K562 (cell line): ENCODE results near the gene YLPM1. TPM values are rescaled to one million over a fixed set of nuclear protein-coding genes. Genes with fewer than 3 reads are reported as not detected.

Experiments used
- BRD9 ChIP-seq: fragments of 450-650 bp; IDR thresholded peaks from 2 replicates; pipeline ENCODE4 v1.6.1; 2018; ENCODE audit warnings: low read depth; ENCODE audit not compliant: partially characterized antibody
- CC2D1A ChIP-seq: fragments of 450-650 bp; IDR thresholded peaks from 2 replicates; pipeline ENCODE4 v1.6.1; 2017; ENCODE audit warnings: mild to moderate bottlenecking
- EHMT2 ChIP-seq: fragments of 450-650 bp; IDR thresholded peaks from 2 replicates; pipeline ENCODE4 v1.6.1; 2018; ENCODE audit warnings: antibody characterized with exemption
- GMEB1 ChIP-seq: fragments of 250-450 bp; sonication (Bioruptor Pico); IDR thresholded peaks from 2 replicates; pipeline ENCODE4 v1.4.0; 2020; ENCODE audit warnings: mild to moderate bottlenecking
- KDM1A ChIP-seq, 2 experiments: fragments of 450-650 bp; IDR thresholded peaks; 2 replicates each; pipeline ENCODE4 v1.6.1; 2016; ENCODE audit warnings: mild to moderate bottlenecking in 2 of 2
- MAFF ChIP-seq: IDR thresholded peaks from 2 replicates; pipeline ENCODE4 v1.6.1; 2012; ENCODE audit warnings: low read length, improper control_type of control experiment
- MECOM ChIP-seq: fragments of 250-450 bp; sonication (Bioruptor Pico); IDR thresholded peaks from 2 replicates; pipeline ENCODE4 v1.8.0; 2022; ENCODE audit warnings: inconsistent platforms
- NFE2L1 ChIP-seq: fragments of 450-650 bp; IDR thresholded peaks from 2 replicates; pipeline ENCODE4 v1.6.1; 2016; ENCODE audit warnings: missing genetic modification characterization, low read depth, mild to moderate bottlenecking, missing compliant biosample characterization, moderate library complexity, borderline replicate concordance
- SAP30 ChIP-seq: fragments of 200-600 bp; sonication (generic); IDR thresholded peaks from 2 replicates; pipeline ENCODE4 v1.6.1; 2012; ENCODE audit warnings: borderline replicate concordance, low read depth, mild to moderate bottlenecking, moderate library complexity, low read length, control low read depth, inconsistent platforms; ENCODE audit not compliant: insufficient read depth, poor library complexity, severe bottlenecking
- SETDB1 ChIP-seq: IDR thresholded peaks from one replicate; pipeline ENCODE4 v1.6.1; 2012; ENCODE audit warnings: low read length, control low read depth, inconsistent platforms
- SFPQ ChIP-seq: fragments of 200-400 bp; formaldehyde crosslinking; IDR thresholded peaks from 2 replicates; pipeline ENCODE4 v1.6.1; 2017; ENCODE audit warnings: mild to moderate bottlenecking, low read depth, low read length, moderate library complexity
- THAP12 ChIP-seq: fragments of 250-450 bp; sonication (Bioruptor Pico); IDR thresholded peaks from 2 replicates; pipeline ENCODE4 v1.9.0; 2021; ENCODE audit warnings: mild to moderate bottlenecking, inconsistent platforms
- TOE1 ChIP-seq, 2 experiments: fragments of 450-650 bp in 1 of 2; sonication (generic) in 1 of 2; formaldehyde crosslinking in 1 of 2; IDR thresholded peaks; 2 replicates each; pipeline versions ENCODE4 v1.7.1 to v1.8.0; 2016 to 2022; ENCODE audit warnings: borderline replicate concordance in 2 of 2, mild to moderate bottlenecking in 2 of 2, antibody characterized with exemption in 1 of 2, inconsistent platforms in 1 of 2, low read depth in 1 of 2, missing genetic modification reagents in 1 of 2, moderate library complexity in 1 of 2
- USF2 ChIP-seq: sonication (generic); formaldehyde crosslinking; IDR thresholded peaks from 2 replicates; pipeline ENCODE4 v1.5.0; 2020; ENCODE audit warnings: missing genetic modification reagents
- XRCC4 ChIP-seq: IDR thresholded peaks from one replicate; pipeline ENCODE4 v1.6.1; 2011; ENCODE audit not compliant: insufficient read depth, insufficient read length; ENCODE audit errors: extremely low read depth
- ZNF398 ChIP-seq: fragments of 250-450 bp; sonication (Bioruptor Pico); IDR thresholded peaks from 2 replicates; pipeline ENCODE4 v1.8.0; 2021; ENCODE audit warnings: moderate library complexity, mild to moderate bottlenecking, inconsistent platforms
- ZNF695 ChIP-seq: fragments of 450-650 bp; formaldehyde crosslinking; IDR thresholded peaks from 2 replicates; pipeline ENCODE4 v1.4.0; 2020; ENCODE audit warnings: mild to moderate bottlenecking, moderate library complexity
- ZSCAN29 ChIP-seq: fragments of 450-650 bp; IDR thresholded peaks from 2 replicates; pipeline ENCODE4 v1.6.1; 2017
- polyA plus RNA-seq, 8 experiments: library from polyadenylated mRNA; depleted of rRNA in 4 of 8; stranded (reverse) in 5 of 8; unstranded in 3 of 8; fragments of >200 nt; fragmentation: Nextera tagmentation in 2 of 8; fragmentation: Illumina TruSeq in 1 of 8; extraction: Ambion mirVana in 2 of 8; extraction: Trizol in 1 of 8; gene quantifications; 2 replicates each; pipeline versions ENCODE4 v1.2.1 to v1.2.3, GENCODE V29; 2011 to 2014; ENCODE audit warnings: inconsistent platforms in 1 of 8, missing spikeins in 1 of 8
- total RNA-seq, 7 experiments: library from RNA; depleted of rRNA in 6 of 7; stranded (reverse); fragments of >200 nt in 6 of 7; fragmentation: Illumina TruSeq in 2 of 7; extraction: Trizol in 2 of 7; gene quantifications; 2 replicates each; pipeline versions ENCODE4 v1.2.1 to v1.2.3, GENCODE V29; 2011 to 2021; ENCODE audit warnings: low replicate concordance in 1 of 7

YLPM1 gene
- total and polyA plus RNA-seq, 9 of the 15 experiments (the other 6 are each of a cell fraction or from before 2014, with no cell fraction given), result 7.2 to 32.7 (median 14.6) TPM

GRCh38 chr14:74762917-74763802 is at the start of gene YLPM1 (continued):
- TF ChIP-seq GMEB1 (CRISPR knock-in tag), result peak; percentile 52; the same call in 1 of the 2 replicates
- peak; percentile 49; the same call in 1 of the 2 replicates for TF ChIP-seq CC2D1A
- no peak for TF ChIP-seq ZNF695 (CRISPR knock-in tag)
- no peak for TF ChIP-seq ZSCAN29
- TF ChIP-seq MAFF, result no peak
- no peak for TF ChIP-seq MECOM (CRISPR knock-in tag)
- TF ChIP-seq USF2 (CRISPR knock-in tag), result no peak
- TF ChIP-seq KDM1A (IDR thresholded peaks at IDR 0.05), result no peak
- TF ChIP-seq SFPQ, result no peak
- TF ChIP-seq EHMT2, result no peak; the same call in 1 of the 2 replicates
- TF ChIP-seq XRCC4, result no peak
- peak; percentile 41 for TF ChIP-seq SAP30
- TF ChIP-seq SETDB1, result no peak
- no peak for TF ChIP-seq BRD9
- no peak for TF ChIP-seq ZNF398
- peak; percentile 98 for TF ChIP-seq THAP12 (CRISPR knock-in tag)
- no peak for TF ChIP-seq TOE1 (IDR thresholded peaks at IDR 0.05; ENCODE audit: borderline replicate concordance)
- TF ChIP-seq TOE1 (CRISPR knock-in tag; IDR thresholded peaks at IDR 0.05; ENCODE audit: borderline replicate concordance, low read depth), result no peak
- TF ChIP-seq NFE2L1 (tag), result no peak
